Ishikawa (cell line): ENCODE data around the gene FAM107A.

ENCODE experiments used
- CREB1 ChIP-seq: IDR thresholded peaks from 2 replicates; pipeline ENCODE4 v1.6.1; 2012; ENCODE audit warnings: low read depth
- EGR1 ChIP-seq: IDR thresholded peaks from 2 replicates; pipeline ENCODE4 v1.6.1; 2012
- EP300 ChIP-seq: IDR thresholded peaks from 2 replicates; pipeline ENCODE4 v1.6.1; 2012; ENCODE audit warnings: borderline replicate concordance
- NFIC ChIP-seq: IDR thresholded peaks from 2 replicates; pipeline ENCODE4 v1.6.1; 2012
- RAD21 ChIP-seq: IDR thresholded peaks from 2 replicates; pipeline ENCODE4 v1.6.1; 2012; ENCODE audit warnings: low read depth
- REST ChIP-seq: IDR thresholded peaks from 2 replicates; pipeline ENCODE4 v1.6.1; 2012; ENCODE audit warnings: low read depth, mild to moderate bottlenecking
- TCF12 ChIP-seq: IDR thresholded peaks from 2 replicates; pipeline ENCODE4 v1.6.1; 2012; ENCODE audit warnings: low read depth
- YY1 ChIP-seq: IDR thresholded peaks from 2 replicates; pipeline ENCODE4 v1.6.1; 2012; ENCODE audit warnings: low read depth
- ZBTB7A ChIP-seq: IDR thresholded peaks from 2 replicates; pipeline ENCODE4 v1.6.1; 2012; ENCODE audit warnings: low read depth

- no peak for TF ChIP-seq YY1
- TF ChIP-seq REST, result no peak
- no peak for TF ChIP-seq NFIC
- TF ChIP-seq EGR1, result no peak
- TF ChIP-seq RAD21, result no peak
- no peak for TF ChIP-seq EP300
- TF ChIP-seq CREB1, result no peak
- no peak for TF ChIP-seq ZBTB7A
- TF ChIP-seq TCF12, result no peak
Measured at GRCh38 chr3:58563386-58564035, 13.7 kb downstream of the FAM107A start.
